MM.1S (cell line): ENCODE data around the gene MMP24.
"Not testable (repeated sequence)": the region's sequence is repeated elsewhere in the genome, so short reads cannot be mapped to it uniquely, and the experiment has no call there.

ENCODE experiments used
- DNase-seq: peaks from one replicate; pipeline ENCODE4 v3.0.0-alpha.2; 2015
- H2AFZ ChIP-seq: fragments of 300-600 bp; sonication (generic); 2 replicates; pipeline ENCODE4 v1.6.0; 2016; ENCODE audit warnings: antibody characterized with exemption, low read length
- H3F3A ChIP-seq: fragments of 300-600 bp; sonication (generic); 2 replicates; pipeline ENCODE4 v1.6.1; 2016; ENCODE audit warnings: mild to moderate bottlenecking, antibody characterized with exemption, low read length, moderate library complexity, mixed read lengths; ENCODE audit not compliant: insufficient read depth
- H3K27ac ChIP-seq: fragments of 300-600 bp; sonication (generic); 2 replicates; pipeline ENCODE4 v1.5.1; 2016; ENCODE audit warnings: mild to moderate bottlenecking, low read length
- H3K27me3 ChIP-seq: fragments of 300-600 bp; sonication (generic); replicated peaks from 2 replicates; pipeline ENCODE4 v1.6.0; 2016; ENCODE audit warnings: low read length; ENCODE audit not compliant: insufficient read depth
- H3K36me3 ChIP-seq: fragments of 300-600 bp; sonication (generic); replicated peaks from 2 replicates; pipeline ENCODE4 v1.6.1; 2016; ENCODE audit warnings: mild to moderate bottlenecking, low read length, mixed read lengths; ENCODE audit not compliant: insufficient read depth
- H3K4me1 ChIP-seq: fragments of 300-600 bp; sonication (generic); 2 replicates; pipeline ENCODE4 v1.6.1; 2016; ENCODE audit warnings: low read length, mixed read lengths
- H3K4me2 ChIP-seq: fragments of 300-600 bp; sonication (generic); 2 replicates; pipeline ENCODE4 v1.6.0; 2016; ENCODE audit warnings: low read depth, low read length
- H3K4me3 ChIP-seq: fragments of 300-600 bp; sonication (generic); 2 replicates; pipeline ENCODE4 v1.5.1; 2016; ENCODE audit warnings: low read length, mixed read lengths
- H3K79me2 ChIP-seq: fragments of 300-600 bp; sonication (generic); 2 replicates; pipeline ENCODE4 v1.6.1; 2016; ENCODE audit warnings: mixed run types, low read length, mixed read lengths
- H3K9ac ChIP-seq: fragments of 300-600 bp; sonication (generic); 2 replicates; pipeline ENCODE4 v1.6.1; 2016; ENCODE audit warnings: low read length, mixed read lengths
- H3K9me2 ChIP-seq: fragments of 300-600 bp; sonication (generic); replicated peaks from 2 replicates; pipeline ENCODE4 v1.6.1; 2016; ENCODE audit warnings: mild to moderate bottlenecking, low read length, mixed read lengths; ENCODE audit not compliant: insufficient read depth
- H3K9me3 ChIP-seq: fragments of 300-600 bp; sonication (generic); replicated peaks from 2 replicates; pipeline ENCODE4 v1.6.1; 2016; ENCODE audit warnings: mild to moderate bottlenecking, low read length, mixed read lengths; ENCODE audit not compliant: insufficient read depth
- H4K20me1 ChIP-seq: fragments of 300-600 bp; sonication (generic); 2 replicates; pipeline ENCODE4 v1.6.1; 2016; ENCODE audit warnings: mild to moderate bottlenecking, low read length, moderate library complexity, mixed read lengths; ENCODE audit not compliant: insufficient read depth
- EZH2 ChIP-seq: fragments of 300-600 bp; sonication (generic); optimal IDR thresholded peaks from 2 replicates; pipeline ENCODE3; 2017; ENCODE audit warnings: low read depth, mild to moderate bottlenecking, antibody characterized with exemption, low read length, mixed read lengths
- EZH2phosphoT487 ChIP-seq: fragments of 300-600 bp; sonication (generic); IDR thresholded peaks from 2 replicates; pipeline ENCODE4 v1.6.1; 2018; ENCODE audit warnings: antibody characterized with exemption, low read length
- TF ChIP-seq, protein P1 (sequence below): fragments of 300-600 bp; sonication (generic); IDR thresholded peaks from 2 replicates; pipeline ENCODE4 v1.5.1; 2016; ENCODE audit warnings: antibody characterized with exemption, low read length, mixed read lengths

The MMP24 gene

DNA sequence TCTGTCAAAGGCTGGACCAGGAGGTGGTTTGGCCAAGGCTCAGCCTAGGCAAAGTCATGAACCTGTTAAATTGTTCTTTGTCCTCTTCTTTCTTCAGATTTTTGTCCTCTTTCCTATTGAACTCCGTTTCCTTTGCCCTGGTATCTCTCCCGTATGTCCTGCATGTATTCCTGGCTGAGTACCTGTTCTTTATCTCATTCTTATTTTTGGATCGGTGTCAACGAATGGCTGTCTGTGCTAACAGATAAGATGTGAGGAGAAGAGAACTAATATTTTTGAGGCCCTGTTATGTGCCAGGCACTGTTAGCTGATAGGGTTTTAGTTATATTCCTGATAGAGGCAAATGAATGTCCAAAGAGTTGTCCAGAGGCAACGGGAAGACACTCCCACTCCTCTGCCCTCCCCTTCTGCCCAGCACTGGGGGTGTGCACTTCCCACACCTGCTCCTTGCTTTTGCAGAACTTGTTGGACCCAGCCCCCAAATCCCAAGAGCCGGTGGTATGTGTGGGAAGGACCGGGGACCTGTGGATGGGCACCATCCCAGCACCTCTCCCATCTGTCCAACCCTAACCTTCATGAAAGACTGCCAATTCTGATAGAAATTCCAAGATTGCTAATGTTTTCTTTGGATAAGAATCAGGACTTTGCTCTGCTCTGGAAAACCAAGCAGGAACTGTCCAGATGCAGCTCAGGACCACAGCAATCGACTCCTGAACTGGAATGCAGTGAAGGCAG lies 30.9 kb downstream of the MMP24 start:
- Histone ChIP-seq H3K27ac (no peak overlapping the region), H3K36me3 (no peaks in the 10 kb centered on the region), H3K4me1 (peaks cover 3% of the 10 kb centered on the region; the same call in 1 of the 2 replicates), H3K9ac (no peak overlapping the region), H3K4me2 (no peak overlapping the region), H3K27me3 (no peaks in the 10 kb centered on the region), H3F3A (no peaks in the 10 kb centered on the region), H3K4me3 (no peak overlapping the region), H3K79me2 (no peaks in the 10 kb centered on the region), H3K9me2 (no peaks in the 10 kb centered on the region), H4K20me1 (no peaks in the 10 kb centered on the region), H2AFZ (no peak overlapping the region), H3K9me3 (no peaks in the 10 kb centered on the region)
- DNase-seq = no peak
- TF ChIP-seq EZH2 = no peak
- TF ChIP-seq, protein P1, sequence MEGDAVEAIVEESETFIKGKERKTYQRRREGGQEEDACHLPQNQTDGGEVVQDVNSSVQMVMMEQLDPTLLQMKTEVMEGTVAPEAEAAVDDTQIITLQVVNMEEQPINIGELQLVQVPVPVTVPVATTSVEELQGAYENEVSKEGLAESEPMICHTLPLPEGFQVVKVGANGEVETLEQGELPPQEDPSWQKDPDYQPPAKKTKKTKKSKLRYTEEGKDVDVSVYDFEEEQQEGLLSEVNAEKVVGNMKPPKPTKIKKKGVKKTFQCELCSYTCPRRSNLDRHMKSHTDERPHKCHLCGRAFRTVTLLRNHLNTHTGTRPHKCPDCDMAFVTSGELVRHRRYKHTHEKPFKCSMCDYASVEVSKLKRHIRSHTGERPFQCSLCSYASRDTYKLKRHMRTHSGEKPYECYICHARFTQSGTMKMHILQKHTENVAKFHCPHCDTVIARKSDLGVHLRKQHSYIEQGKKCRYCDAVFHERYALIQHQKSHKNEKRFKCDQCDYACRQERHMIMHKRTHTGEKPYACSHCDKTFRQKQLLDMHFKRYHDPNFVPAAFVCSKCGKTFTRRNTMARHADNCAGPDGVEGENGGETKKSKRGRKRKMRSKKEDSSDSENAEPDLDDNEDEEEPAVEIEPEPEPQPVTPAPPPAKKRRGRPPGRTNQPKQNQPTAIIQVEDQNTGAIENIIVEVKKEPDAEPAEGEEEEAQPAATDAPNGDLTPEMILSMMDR = no peak
- no peak for TF ChIP-seq EZH2phosphoT487

DNA sequence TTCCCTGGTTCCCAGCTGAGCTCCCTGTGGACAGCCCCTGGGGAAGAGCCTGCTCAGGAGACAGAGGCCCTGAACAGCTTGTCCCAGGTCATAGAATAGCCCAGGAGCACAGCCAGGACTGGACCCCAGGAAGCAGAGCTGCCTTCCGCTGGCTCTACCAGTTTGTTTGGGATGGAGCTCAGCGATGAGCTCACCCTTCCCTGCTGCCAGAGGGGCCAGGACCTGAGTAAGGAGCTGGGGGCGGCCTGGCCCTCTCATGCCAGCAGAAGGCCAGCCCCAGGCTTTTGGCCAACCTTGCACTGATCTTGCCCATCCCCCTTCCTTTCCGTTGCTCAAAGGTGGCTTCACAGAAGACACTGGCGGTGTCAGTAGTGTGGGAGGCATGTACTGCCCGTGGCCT lies 33.9 kb downstream of the MMP24 start:
- no peaks in the 10 kb centered on the region for H3K27me3 ChIP-seq
- TF ChIP-seq EZH2phosphoT487 = no peak
- TF ChIP-seq EZH2 = no peak
- TF ChIP-seq, protein P1 = no peak
- no peaks in the 10 kb centered on the region for H3F3A ChIP-seq
- H4K20me1 ChIP-seq = no peaks in the 10 kb centered on the region
- no peak overlapping the region for H3K9ac ChIP-seq
- H3K4me1 ChIP-seq = no peaks in the 10 kb centered on the region
- no peaks in the 10 kb centered on the region for H3K36me3 ChIP-seq
- no peaks in the 10 kb centered on the region for H3K9me2 ChIP-seq
- no peak overlapping the region for H3K4me3 ChIP-seq
- no peaks in the 10 kb centered on the region for H3K79me2 ChIP-seq
- H3K4me2 ChIP-seq = no peak overlapping the region
- no peaks in the 10 kb centered on the region for H3K9me3 ChIP-seq
- DNase-seq = no peak
- H3K27ac ChIP-seq = no peak overlapping the region
- H2AFZ ChIP-seq = no peak overlapping the region

DNA sequence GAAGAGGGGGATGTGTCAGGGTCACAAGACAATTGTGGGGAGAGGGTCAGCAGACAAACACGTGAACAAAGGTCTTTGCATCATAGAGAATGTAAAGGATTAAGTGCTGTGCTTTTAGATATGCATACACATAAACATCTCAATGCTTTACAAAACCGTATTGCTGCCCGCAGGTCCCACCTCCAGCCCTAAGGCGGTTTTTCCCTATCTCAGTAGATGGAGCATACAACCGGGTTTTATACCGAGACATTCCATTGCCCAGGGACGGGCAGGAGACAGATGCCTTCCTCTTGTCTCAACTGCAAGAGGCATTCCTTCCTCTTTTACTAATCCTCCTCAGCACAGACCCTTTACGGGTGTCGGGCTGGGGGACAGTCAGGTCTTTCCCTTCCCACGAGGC lies 35.8 kb downstream of the MMP24 start:
- not testable (repeated sequence) for H3K9ac ChIP-seq, H3K27ac ChIP-seq, H3K4me3 ChIP-seq, H3K4me1 ChIP-seq, H3K9me2 ChIP-seq, H3K79me2 ChIP-seq, H3K4me2 ChIP-seq, H3K36me3 ChIP-seq, H3F3A ChIP-seq, DNase-seq, H2AFZ ChIP-seq, H3K9me3 ChIP-seq, H3K27me3 ChIP-seq, H4K20me1 ChIP-seq

DNA sequence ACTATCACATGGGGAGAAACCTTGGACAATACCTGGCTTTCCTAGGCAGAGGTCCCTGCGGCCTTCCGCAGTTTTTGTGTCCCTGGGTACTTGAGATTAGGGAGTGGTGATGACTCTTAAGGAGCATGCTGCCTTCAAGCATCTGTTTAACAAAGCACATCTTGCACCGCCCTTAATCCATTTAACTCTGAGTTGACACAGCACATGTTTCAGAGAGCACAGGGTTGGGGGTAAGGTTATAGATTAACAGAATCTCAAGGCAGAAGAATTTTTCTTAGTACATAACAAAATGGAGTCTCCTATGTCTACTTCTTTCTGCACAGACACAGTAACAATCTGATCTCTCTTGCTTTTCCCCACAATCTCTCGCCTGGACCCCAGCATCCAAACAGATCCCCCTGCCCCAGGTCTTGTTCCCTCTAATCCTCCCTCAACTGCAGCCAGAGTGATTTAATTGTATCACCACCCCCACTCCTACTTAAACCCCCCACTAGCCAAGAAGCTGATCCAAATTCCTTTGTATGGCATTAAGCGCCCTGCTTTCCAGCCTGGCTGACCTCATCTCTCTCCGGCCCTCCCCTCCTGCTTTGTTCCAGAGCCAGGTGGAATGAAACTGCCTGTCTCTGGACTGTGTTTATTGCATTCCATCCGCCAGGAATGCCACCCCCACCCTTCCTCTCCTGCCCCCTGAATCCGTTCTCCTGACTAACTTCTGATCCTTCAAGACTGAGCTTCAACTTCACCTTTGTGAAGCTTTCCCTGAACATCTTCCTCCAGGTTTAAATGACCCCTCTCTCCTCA lies 36.4 kb downstream of the MMP24 start:
- not testable (repeated sequence) for H2AFZ ChIP-seq, H3K27me3 ChIP-seq, H3K4me1 ChIP-seq, H3K36me3 ChIP-seq, H3F3A ChIP-seq, H3K4me3 ChIP-seq, H3K9me3 ChIP-seq, H3K4me2 ChIP-seq, DNase-seq, H3K79me2 ChIP-seq, H4K20me1 ChIP-seq, H3K27ac ChIP-seq, H3K9me2 ChIP-seq, H3K9ac ChIP-seq
